ENCODE data around the gene COX20.

The COX20 gene

DNA sequence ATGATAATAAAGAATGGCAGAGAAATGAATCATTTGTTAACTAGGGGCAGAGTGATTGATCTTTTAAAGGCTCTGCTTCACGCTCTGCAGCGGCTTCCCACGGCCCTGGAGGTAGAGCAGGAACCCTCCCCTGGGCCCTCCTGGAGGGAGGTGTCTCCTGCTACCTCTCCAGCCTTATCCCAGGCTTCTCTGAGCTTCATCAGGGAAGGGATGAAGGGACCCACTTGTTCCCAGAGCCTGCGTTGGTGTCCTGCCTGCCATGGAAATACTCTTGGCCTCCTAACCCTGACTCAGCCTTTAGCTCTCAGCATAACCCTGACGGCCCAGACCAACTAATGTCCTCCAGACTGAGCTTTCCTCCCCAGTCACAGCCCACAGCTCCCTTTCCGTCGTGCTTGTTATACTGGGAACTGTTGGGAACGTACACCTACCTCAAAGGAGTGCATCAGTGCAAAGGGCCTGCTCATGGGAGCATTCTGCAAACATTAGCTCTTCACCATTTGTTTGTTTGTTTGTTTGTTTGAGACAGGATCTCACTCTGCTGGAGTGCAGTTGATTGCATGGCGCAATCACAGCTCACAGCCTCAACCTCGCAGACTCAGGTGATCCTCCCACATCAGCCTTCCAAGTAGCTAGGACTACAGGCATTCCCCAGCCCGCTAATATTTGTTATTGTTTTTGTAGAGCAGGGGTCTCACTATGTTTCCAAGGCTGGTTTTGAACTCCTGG is 46.3 kb downstream of the COX20 start:
- no peak for FAIRE-seq

DNA sequence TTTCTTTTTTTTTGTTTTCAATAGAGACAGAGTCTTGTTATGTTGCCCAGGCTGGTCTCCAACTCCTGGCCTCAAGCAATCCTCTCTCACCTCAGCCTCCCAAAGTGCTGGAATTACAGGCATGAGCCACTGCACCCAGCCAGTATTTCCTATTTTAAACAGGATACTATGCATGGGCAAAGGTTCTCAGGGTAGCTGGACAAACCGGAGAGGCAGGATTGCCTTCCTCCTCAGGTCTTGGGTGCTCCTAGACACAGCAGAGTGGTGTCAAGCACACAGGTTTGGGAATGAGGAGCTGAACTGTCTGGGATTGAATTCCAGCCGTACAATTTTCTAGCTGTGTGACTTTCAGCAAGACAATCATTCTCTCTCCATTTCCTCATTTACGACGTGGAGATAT is 51.8 kb downstream of the COX20 start:
- FAIRE-seq = no peak

DNA sequence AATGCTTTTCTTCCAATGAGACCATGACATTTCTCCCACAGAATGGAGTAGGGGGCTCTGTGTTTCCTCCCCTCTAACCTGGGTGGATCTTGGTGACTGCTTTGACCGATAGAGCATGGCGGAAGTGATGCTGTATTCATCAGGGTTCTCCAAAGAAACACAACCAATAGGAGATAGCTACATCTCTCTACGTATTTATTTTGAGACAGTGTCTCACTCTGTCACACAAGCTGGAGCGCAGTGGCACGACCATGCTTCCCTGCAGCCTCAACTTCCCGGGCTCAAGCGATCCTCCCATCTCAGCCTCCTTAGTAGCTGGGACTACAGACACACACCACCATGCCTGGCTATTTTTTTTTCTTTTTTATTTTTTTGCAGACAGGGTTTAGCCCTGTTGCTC is 58.4 kb downstream of the COX20 start:
- FAIRE-seq = no peak

Data from endometrium (tissue), 2 donors.